ENCODE results near the gene MAP1LC3C.

MAP1LC3C gene

GRCh38 chr1:242002072-242002471 is 3.2 kb upstream of the MAP1LC3C start:
- TF ChIP-seq FOXM1 (IDR thresholded peaks at IDR 0.05; ENCODE audit: borderline replicate concordance, low read depth) (no peak), YY1 (IDR thresholded peaks at IDR 0.05; ENCODE audit: low read depth) (no peak), TAF1 (IDR thresholded peaks at IDR 0.05; ENCODE audit: low read depth) (no peak), MAX (IDR thresholded peaks at IDR 0.05) (no peak), EGR1 (IDR thresholded peaks at IDR 0.05) (no peak), TCF12 (IDR thresholded peaks at IDR 0.05; ENCODE audit: low read depth) (no peak), ZBTB7A (IDR thresholded peaks at IDR 0.05; ENCODE audit: low read depth) (no peak), CREB1 (IDR thresholded peaks at IDR 0.05; ENCODE audit: low read depth) (no peak), REST (IDR thresholded peaks at IDR 0.05; ENCODE audit: low read depth) (no peak)

DNA sequence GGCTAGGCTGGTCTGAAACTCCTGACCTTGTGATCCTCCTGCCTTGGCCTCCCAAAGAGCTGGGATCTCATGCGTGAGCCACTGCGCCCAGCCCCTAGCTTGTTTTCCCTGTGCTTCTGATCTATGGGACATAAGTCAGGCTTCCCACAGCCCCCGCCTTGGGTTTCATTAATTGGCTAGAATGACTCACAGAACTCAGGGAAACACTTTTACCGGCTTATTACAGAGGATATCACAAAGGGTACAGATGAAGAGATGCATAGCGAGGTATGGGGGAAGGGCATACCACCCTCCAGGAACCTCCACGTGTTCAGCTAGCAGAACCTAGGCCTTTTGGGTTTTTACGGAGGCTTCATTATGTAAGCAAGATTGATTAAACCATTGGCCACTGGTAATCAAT is 1.5 kb upstream of the MAP1LC3C start:
- TF ChIP-seq CEBPB (IDR thresholded peaks at IDR 0.05) = no peak
- TF ChIP-seq CREB1 (IDR thresholded peaks at IDR 0.05; ENCODE audit: low read depth) = no peak
- TF ChIP-seq EP300 (IDR thresholded peaks at IDR 0.05; ENCODE audit: borderline replicate concordance) = no peak
- TF ChIP-seq NFIC (IDR thresholded peaks at IDR 0.05) = no peak
- TF ChIP-seq FOXM1 (IDR thresholded peaks at IDR 0.05; ENCODE audit: borderline replicate concordance, low read depth) = no peak
- TF ChIP-seq ZBTB7A (IDR thresholded peaks at IDR 0.05; ENCODE audit: low read depth) = no peak
- no peak for TF ChIP-seq YY1 (IDR thresholded peaks at IDR 0.05; ENCODE audit: low read depth)
- TF ChIP-seq REST (IDR thresholded peaks at IDR 0.05; ENCODE audit: low read depth) = no peak
- no peak for TF ChIP-seq TCF12 (IDR thresholded peaks at IDR 0.05; ENCODE audit: low read depth)
- TF ChIP-seq TEAD4 (IDR thresholded peaks at IDR 0.05) = no peak
- no peak for TF ChIP-seq EGR1 (IDR thresholded peaks at IDR 0.05)
- TF ChIP-seq MAX (IDR thresholded peaks at IDR 0.05) = no peak
- no peak for TF ChIP-seq USF1 (IDR thresholded peaks at IDR 0.05)
- TF ChIP-seq RAD21 (IDR thresholded peaks at IDR 0.05; ENCODE audit: low read depth) = no peak
- no peak for TF ChIP-seq TAF1 (IDR thresholded peaks at IDR 0.05; ENCODE audit: low read depth)

GRCh38 chr1:241998412-241998921 is 431 bp downstream of the MAP1LC3C start:
- TF ChIP-seq EGR1 (IDR thresholded peaks at IDR 0.05) = no peak
- no peak for TF ChIP-seq CREB1 (IDR thresholded peaks at IDR 0.05; ENCODE audit: low read depth)
- no peak for TF ChIP-seq EP300 (IDR thresholded peaks at IDR 0.05; ENCODE audit: borderline replicate concordance)
- TF ChIP-seq ZBTB7A (IDR thresholded peaks at IDR 0.05; ENCODE audit: low read depth) = no peak
- no peak for TF ChIP-seq REST (IDR thresholded peaks at IDR 0.05; ENCODE audit: low read depth)
- TF ChIP-seq USF1 (IDR thresholded peaks at IDR 0.05) = no peak
- TF ChIP-seq YY1 (IDR thresholded peaks at IDR 0.05; ENCODE audit: low read depth) = no peak
- TF ChIP-seq TEAD4 (IDR thresholded peaks at IDR 0.05) = no peak
- no peak; the same call in 1 of the 2 replicates for TF ChIP-seq RAD21 (IDR thresholded peaks at IDR 0.05; ENCODE audit: low read depth)
- TF ChIP-seq TCF12 (IDR thresholded peaks at IDR 0.05; ENCODE audit: low read depth) = no peak
- no peak for TF ChIP-seq TAF1 (IDR thresholded peaks at IDR 0.05; ENCODE audit: low read depth)
- TF ChIP-seq CEBPB (IDR thresholded peaks at IDR 0.05) = no peak

DNA sequence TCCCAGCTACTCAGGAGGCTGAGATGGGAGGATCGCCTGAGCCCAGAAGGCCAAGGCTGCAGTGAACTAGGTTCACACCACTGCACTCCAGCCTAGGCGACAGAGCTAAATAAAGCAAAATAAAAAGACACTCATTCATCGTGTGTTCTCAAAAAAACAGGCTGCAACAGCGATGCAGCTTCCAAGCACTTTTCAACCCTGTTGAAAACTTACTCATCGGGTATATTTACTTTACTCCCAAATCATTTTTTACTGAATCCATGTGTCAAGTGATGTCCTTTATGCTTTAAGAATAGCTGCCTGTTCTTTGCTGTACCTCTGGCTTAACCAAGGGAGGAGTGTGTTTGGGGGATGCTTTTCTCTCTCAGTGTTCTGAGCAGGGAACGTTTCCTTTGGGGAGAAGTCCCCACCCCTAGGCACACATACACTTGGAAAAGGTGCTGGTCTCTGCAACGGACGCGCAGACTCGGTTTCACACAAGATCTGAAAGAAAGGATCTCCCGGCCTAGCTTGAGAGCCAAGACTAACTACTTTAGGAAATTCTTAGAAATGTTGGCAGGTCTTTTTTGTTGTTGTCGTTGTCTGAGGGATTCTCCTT is 1.4 kb downstream of the MAP1LC3C start:
- TF ChIP-seq TAF1 (IDR thresholded peaks at IDR 0.05; ENCODE audit: low read depth) = no peak
- no peak for TF ChIP-seq EP300 (IDR thresholded peaks at IDR 0.05; ENCODE audit: borderline replicate concordance)
- TF ChIP-seq MAX (IDR thresholded peaks at IDR 0.05) = no peak
- TF ChIP-seq TCF12 (IDR thresholded peaks at IDR 0.05; ENCODE audit: low read depth) = no peak
- TF ChIP-seq RAD21 (IDR thresholded peaks at IDR 0.05; ENCODE audit: low read depth) = no peak
- no peak for TF ChIP-seq YY1 (IDR thresholded peaks at IDR 0.05; ENCODE audit: low read depth)
- no peak for TF ChIP-seq ZBTB7A (IDR thresholded peaks at IDR 0.05; ENCODE audit: low read depth)
